Lower leg skin (tissue), 3 donors: ENCODE data around the gene CD8B.

Experiments
- CTCF ChIP-seq, 3 donors: fragments of 450-650 bp; IDR thresholded peaks; one replicate each; pipeline ENCODE4 v1.5.1; 2016; ENCODE audit warnings: antibody characterized with exemption in 3 of 3, mild to moderate bottlenecking in 3 of 3, moderate library complexity in 2 of 3
- POLR2A ChIP-seq, 2 donors: fragments of 450-650 bp; IDR thresholded peaks; one replicate each; pipeline ENCODE4 v1.6.1; 2016 to 2017; ENCODE audit warnings: antibody characterized with exemption in 2 of 2, mild to moderate bottlenecking in 1 of 2, moderate library complexity in 1 of 2

- TF ChIP-seq CTCF (IDR thresholded peaks at IDR 0.05), result no peak
- no peak for TF ChIP-seq POLR2A (IDR thresholded peaks at IDR 0.05)
Observed at GRCh38 chr2:86790134-86790675, 71.5 kb downstream of the CD8B start.
